WTC11 (cell line): ENCODE data around the gene SRSF8. TPM values are rescaled to one million over a fixed set of nuclear protein-coding genes. Genes with fewer than 3 reads are reported as not detected.

ENCODE experiments used
- ATAC-seq: fragments of 200-7000 bp; cut with Tn5 transposase; 2 replicates; pipeline ENCODE4 v1.10.0; 2021; ENCODE audit warnings: mild to moderate bottlenecking, moderate library complexity
- CTCF ChIA-PET: fragments of 300-600 bp; sonication (Branson Sonifier 250); formaldehyde crosslinking; loops from one replicate; lab custom pipeline; 2021; ENCODE audit warnings: antibody characterized with exemption; lab: Charles Lee
- POLR2A ChIA-PET: fragments of 350-600 bp; sonication (Branson Sonifier 250); formaldehyde crosslinking; loops from one replicate; lab custom pipeline; 2021; ENCODE audit warnings: antibody characterized with exemption; lab: Charles Lee
- DNase-seq: peaks from one replicate; pipeline ENCODE4 v3.0.0; 2021; ENCODE audit warnings: low spot score
- H3K27ac Mint-ChIP-seq: 2 replicates; pipeline ENCODE4 v1.8.0; 2021; ENCODE audit warnings: mixed read lengths
- H3K27me3 Mint-ChIP-seq: 2 replicates; pipeline ENCODE4 v1.8.0; 2021; ENCODE audit warnings: low read depth, mild to moderate bottlenecking, moderate library complexity, mixed read lengths
- H3K36me3 Mint-ChIP-seq: 2 replicates; pipeline ENCODE4 v1.8.0; 2021; ENCODE audit warnings: mixed read lengths
- H3K4me1 Mint-ChIP-seq: 2 replicates; pipeline ENCODE4 v1.8.0; 2022; ENCODE audit warnings: mixed read lengths
- H3K4me3 Mint-ChIP-seq: 2 replicates; pipeline ENCODE4 v1.8.0; 2021; ENCODE audit warnings: mild to moderate bottlenecking, moderate library complexity, mixed read lengths
- H3K9me3 Mint-ChIP-seq: 2 replicates; pipeline ENCODE4 v1.8.0; 2021; ENCODE audit warnings: mixed read lengths
- CBFB ChIP-seq: sonication (generic); formaldehyde crosslinking; IDR thresholded peaks from 2 replicates; pipeline ENCODE4 v1.8.1; 2022; ENCODE audit warnings: mild to moderate bottlenecking, low read depth, missing genetic modification reagents
- FOXJ3 ChIP-seq: sonication (generic); formaldehyde crosslinking; IDR thresholded peaks from 2 replicates; pipeline ENCODE4 v1.9.0; 2021; ENCODE audit warnings: missing genetic modification reagents, mild to moderate bottlenecking, borderline replicate concordance
- MAX ChIP-seq: sonication (generic); formaldehyde crosslinking; IDR thresholded peaks from 2 replicates; pipeline ENCODE4 v1.8.0; 2022; ENCODE audit warnings: mild to moderate bottlenecking, missing genetic modification reagents
- NFATC4 ChIP-seq: fragments of 250-450 bp; sonication (Bioruptor Pico); IDR thresholded peaks from 2 replicates; pipeline ENCODE4 v1.9.0; 2021; ENCODE audit warnings: mild to moderate bottlenecking
- PRDM15 ChIP-seq: sonication (generic); formaldehyde crosslinking; IDR thresholded peaks from 2 replicates; pipeline ENCODE4 v1.8.0; 2022; ENCODE audit warnings: missing genetic modification reagents
- RELA ChIP-seq: sonication (generic); formaldehyde crosslinking; IDR thresholded peaks from 2 replicates; pipeline ENCODE4 v1.8.1; 2022; ENCODE audit warnings: missing genetic modification reagents, mild to moderate bottlenecking, borderline replicate concordance
- SMAD4 ChIP-seq: sonication (generic); formaldehyde crosslinking; IDR thresholded peaks from 2 replicates; pipeline ENCODE4 v1.8.0; 2022; ENCODE audit warnings: mild to moderate bottlenecking, missing genetic modification reagents
- SP1 ChIP-seq: sonication (generic); formaldehyde crosslinking; conservative IDR thresholded peaks from 2 replicates; pipeline ENCODE4 v1.8.1; 2022; ENCODE audit warnings: missing genetic modification reagents
- ZNF423 ChIP-seq: fragments of 250-450 bp; sonication (Bioruptor Pico); IDR thresholded peaks from 2 replicates; pipeline ENCODE4 v2.1.2; 2022; ENCODE audit warnings: mild to moderate bottlenecking, moderate library complexity
- ZSCAN18 ChIP-seq: fragments of 250-450 bp; sonication (Bioruptor Pico); IDR thresholded peaks from 2 replicates; pipeline ENCODE4 v2.1.2; 2022; ENCODE audit warnings: mild to moderate bottlenecking, moderate library complexity
- total RNA-seq: library from RNA; stranded (reverse); gene quantifications from 3 replicates; pipeline ENCODE4 v1.2.3, GENCODE V29; 2021
- TF ChIP-seq, protein P1 (sequence below): sonication (generic); formaldehyde crosslinking; IDR thresholded peaks from 2 replicates; pipeline ENCODE4 v1.8.1; 2022; ENCODE audit warnings: mild to moderate bottlenecking, missing genetic modification reagents, moderate library complexity, borderline replicate concordance
- TF ChIP-seq, protein P2 (sequence below): sonication (generic); formaldehyde crosslinking; IDR thresholded peaks from 2 replicates; pipeline ENCODE4 v1.8.0; 2023; ENCODE audit warnings: missing genetic modification reagents
- TF ChIP-seq, protein P3 (sequence below): sonication (generic); formaldehyde crosslinking; IDR thresholded peaks from 2 replicates; pipeline ENCODE4 v1.8.1; 2023; ENCODE audit warnings: mild to moderate bottlenecking, missing genetic modification reagents
- TF ChIP-seq, protein P4 (sequence below): sonication (generic); formaldehyde crosslinking; IDR thresholded peaks from 2 replicates; pipeline ENCODE4 v1.8.0; 2022; ENCODE audit warnings: mild to moderate bottlenecking, missing genetic modification reagents
- TF ChIP-seq, protein P5 (sequence below): sonication (generic); formaldehyde crosslinking; IDR thresholded peaks from 2 replicates; pipeline ENCODE4 v1.8.1; 2023; ENCODE audit warnings: mild to moderate bottlenecking, missing genetic modification reagents, borderline replicate concordance

SRSF8 gene
- total RNA-seq, 1 experiment from 2014 or later: 20.9 TPM

GRCh38 chr11:95057959-95058358 is 8.8 kb upstream of the SRSF8 start (continued):
- TF ChIP-seq, protein P1, sequence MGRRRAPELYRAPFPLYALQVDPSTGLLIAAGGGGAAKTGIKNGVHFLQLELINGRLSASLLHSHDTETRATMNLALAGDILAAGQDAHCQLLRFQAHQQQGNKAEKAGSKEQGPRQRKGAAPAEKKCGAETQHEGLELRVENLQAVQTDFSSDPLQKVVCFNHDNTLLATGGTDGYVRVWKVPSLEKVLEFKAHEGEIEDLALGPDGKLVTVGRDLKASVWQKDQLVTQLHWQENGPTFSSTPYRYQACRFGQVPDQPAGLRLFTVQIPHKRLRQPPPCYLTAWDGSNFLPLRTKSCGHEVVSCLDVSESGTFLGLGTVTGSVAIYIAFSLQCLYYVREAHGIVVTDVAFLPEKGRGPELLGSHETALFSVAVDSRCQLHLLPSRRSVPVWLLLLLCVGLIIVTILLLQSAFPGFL (CRISPR knock-in tag): no peak
- TF ChIP-seq SP1 (no peak), MAX (CRISPR knock-in tag) (no peak), FOXJ3 (CRISPR knock-in tag) (no peak), NFATC4 (CRISPR knock-in tag) (no peak)
- TF ChIP-seq, protein P2, sequence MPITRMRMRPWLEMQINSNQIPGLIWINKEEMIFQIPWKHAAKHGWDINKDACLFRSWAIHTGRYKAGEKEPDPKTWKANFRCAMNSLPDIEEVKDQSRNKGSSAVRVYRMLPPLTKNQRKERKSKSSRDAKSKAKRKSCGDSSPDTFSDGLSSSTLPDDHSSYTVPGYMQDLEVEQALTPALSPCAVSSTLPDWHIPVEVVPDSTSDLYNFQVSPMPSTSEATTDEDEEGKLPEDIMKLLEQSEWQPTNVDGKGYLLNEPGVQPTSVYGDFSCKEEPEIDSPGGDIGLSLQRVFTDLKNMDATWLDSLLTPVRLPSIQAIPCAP (CRISPR knock-in tag): no peak
- TF ChIP-seq, protein P3, sequence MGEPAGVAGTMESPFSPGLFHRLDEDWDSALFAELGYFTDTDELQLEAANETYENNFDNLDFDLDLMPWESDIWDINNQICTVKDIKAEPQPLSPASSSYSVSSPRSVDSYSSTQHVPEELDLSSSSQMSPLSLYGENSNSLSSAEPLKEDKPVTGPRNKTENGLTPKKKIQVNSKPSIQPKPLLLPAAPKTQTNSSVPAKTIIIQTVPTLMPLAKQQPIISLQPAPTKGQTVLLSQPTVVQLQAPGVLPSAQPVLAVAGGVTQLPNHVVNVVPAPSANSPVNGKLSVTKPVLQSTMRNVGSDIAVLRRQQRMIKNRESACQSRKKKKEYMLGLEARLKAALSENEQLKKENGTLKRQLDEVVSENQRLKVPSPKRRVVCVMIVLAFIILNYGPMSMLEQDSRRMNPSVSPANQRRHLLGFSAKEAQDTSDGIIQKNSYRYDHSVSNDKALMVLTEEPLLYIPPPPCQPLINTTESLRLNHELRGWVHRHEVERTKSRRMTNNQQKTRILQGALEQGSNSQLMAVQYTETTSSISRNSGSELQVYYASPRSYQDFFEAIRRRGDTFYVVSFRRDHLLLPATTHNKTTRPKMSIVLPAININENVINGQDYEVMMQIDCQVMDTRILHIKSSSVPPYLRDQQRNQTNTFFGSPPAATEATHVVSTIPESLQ (CRISPR knock-in tag): no peak
- TF ChIP-seq, protein P4, sequence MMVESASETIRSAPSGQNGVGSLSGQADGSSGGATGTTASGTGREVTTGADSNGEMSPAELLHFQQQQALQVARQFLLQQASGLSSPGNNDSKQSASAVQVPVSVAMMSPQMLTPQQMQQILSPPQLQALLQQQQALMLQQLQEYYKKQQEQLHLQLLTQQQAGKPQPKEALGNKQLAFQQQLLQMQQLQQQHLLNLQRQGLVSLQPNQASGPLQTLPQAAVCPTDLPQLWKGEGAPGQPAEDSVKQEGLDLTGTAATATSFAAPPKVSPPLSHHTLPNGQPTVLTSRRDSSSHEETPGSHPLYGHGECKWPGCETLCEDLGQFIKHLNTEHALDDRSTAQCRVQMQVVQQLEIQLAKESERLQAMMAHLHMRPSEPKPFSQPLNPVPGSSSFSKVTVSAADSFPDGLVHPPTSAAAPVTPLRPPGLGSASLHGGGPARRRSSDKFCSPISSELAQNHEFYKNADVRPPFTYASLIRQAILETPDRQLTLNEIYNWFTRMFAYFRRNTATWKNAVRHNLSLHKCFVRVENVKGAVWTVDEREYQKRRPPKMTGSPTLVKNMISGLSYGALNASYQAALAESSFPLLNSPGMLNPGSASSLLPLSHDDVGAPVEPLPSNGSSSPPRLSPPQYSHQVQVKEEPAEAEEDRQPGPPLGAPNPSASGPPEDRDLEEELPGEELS: no peak

GRCh38 chr11:95058621-95059020 is 8.1 kb upstream of the SRSF8 start:
- Mint-ChIP-seq H3K4me3 (no peak overlapping the region), H3K27me3 (peaks cover 31% of the 10 kb centered on the region), H3K9me3 (no peaks in the 10 kb centered on the region), H3K27ac (no peak overlapping the region), H3K4me1 (no peaks in the 10 kb centered on the region), H3K36me3 (no peaks in the 10 kb centered on the region)
- TF ChIP-seq PRDM15 (CRISPR knock-in tag) (no peak), SMAD4 (CRISPR knock-in tag) (no peak), ZNF423 (no peak), ZSCAN18 (CRISPR knock-in tag) (no peak), CBFB (no peak), RELA (CRISPR knock-in tag) (no peak)
- TF ChIP-seq, protein P5, sequence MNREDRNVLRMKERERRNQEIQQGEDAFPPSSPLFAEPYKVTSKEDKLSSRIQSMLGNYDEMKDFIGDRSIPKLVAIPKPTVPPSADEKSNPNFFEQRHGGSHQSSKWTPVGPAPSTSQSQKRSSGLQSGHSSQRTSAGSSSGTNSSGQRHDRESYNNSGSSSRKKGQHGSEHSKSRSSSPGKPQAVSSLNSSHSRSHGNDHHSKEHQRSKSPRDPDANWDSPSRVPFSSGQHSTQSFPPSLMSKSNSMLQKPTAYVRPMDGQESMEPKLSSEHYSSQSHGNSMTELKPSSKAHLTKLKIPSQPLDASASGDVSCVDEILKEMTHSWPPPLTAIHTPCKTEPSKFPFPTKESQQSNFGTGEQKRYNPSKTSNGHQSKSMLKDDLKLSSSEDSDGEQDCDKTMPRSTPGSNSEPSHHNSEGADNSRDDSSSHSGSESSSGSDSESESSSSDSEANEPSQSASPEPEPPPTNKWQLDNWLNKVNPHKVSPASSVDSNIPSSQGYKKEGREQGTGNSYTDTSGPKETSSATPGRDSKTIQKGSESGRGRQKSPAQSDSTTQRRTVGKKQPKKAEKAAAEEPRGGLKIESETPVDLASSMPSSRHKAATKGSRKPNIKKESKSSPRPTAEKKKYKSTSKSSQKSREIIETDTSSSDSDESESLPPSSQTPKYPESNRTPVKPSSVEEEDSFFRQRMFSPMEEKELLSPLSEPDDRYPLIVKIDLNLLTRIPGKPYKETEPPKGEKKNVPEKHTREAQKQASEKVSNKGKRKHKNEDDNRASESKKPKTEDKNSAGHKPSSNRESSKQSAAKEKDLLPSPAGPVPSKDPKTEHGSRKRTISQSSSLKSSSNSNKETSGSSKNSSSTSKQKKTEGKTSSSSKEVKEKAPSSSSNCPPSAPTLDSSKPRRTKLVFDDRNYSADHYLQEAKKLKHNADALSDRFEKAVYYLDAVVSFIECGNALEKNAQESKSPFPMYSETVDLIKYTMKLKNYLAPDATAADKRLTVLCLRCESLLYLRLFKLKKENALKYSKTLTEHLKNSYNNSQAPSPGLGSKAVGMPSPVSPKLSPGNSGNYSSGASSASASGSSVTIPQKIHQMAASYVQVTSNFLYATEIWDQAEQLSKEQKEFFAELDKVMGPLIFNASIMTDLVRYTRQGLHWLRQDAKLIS (CRISPR knock-in tag): no peak
- no peak for ATAC-seq
- ChIA-PET CTCF (interaction anchor here (0.9 kb wide), 1 partner anchor 8 kb away, joined by 3 read pairs; the partner anchor contains the start of gene SRSF8), POLR2A (no interaction called here)
- no peak for DNase-seq
